Measurements from ENCODE around the gene TMC5.

Gene TMC5

GRCh38 chr16:19458722-19459379 is 41.2 kb downstream of the TMC5 start:
- no peak for TF ChIP-seq CTCF (IDR thresholded peaks at IDR 0.05; ENCODE audit: control insufficient read depth, insufficient read depth, low read depth, low read length, missing control alignments)
- DNase-seq (ENCODE audit: low read depth): no peak
- no peak overlapping the region for H3K4me3 ChIP-seq (ENCODE audit: control insufficient read depth, low read depth, low read length)

GRCh38 chr16:19460397-19460796 is 42.7 kb downstream of the TMC5 start:
- no peak for TF ChIP-seq CTCF (IDR thresholded peaks at IDR 0.05; ENCODE audit: control insufficient read depth, insufficient read depth, low read depth, low read length, missing control alignments)
- no peak overlapping the region for H3K4me3 ChIP-seq (ENCODE audit: control insufficient read depth, low read depth, low read length)
- no peak for DNase-seq (ENCODE audit: low read depth)

- H3K4me3 ChIP-seq (ENCODE audit: control insufficient read depth, low read depth, low read length): no peak overlapping the region
- no peak for DNase-seq (ENCODE audit: low read depth)
- TF ChIP-seq CTCF (IDR thresholded peaks at IDR 0.05; ENCODE audit: control insufficient read depth, insufficient read depth, low read depth, low read length, missing control alignments): no peak
Measured at GRCh38 chr16:19463468-19464315, 46.0 kb downstream of the TMC5 start.

- TF ChIP-seq CTCF (IDR thresholded peaks at IDR 0.05; ENCODE audit: control insufficient read depth, insufficient read depth, low read depth, low read length, missing control alignments): no peak
- DNase-seq (ENCODE audit: low read depth): no peak
- no peak overlapping the region for H3K4me3 ChIP-seq (ENCODE audit: control insufficient read depth, low read depth, low read length)
Measured at GRCh38 chr16:19468300-19468699, 50.6 kb downstream of the TMC5 start.

GRCh38 chr16:19472482-19472881 is 54.8 kb downstream of the TMC5 start:
- no peak for TF ChIP-seq CTCF (IDR thresholded peaks at IDR 0.05; ENCODE audit: control insufficient read depth, insufficient read depth, low read depth, low read length, missing control alignments)
- no peak overlapping the region for H3K4me3 ChIP-seq (ENCODE audit: control insufficient read depth, low read depth, low read length)

GRCh38 chr16:19474617-19475016 is 56.9 kb downstream of the TMC5 start:
- DNase-seq (ENCODE audit: low read depth): no peak
- no peak overlapping the region for H3K4me3 ChIP-seq (ENCODE audit: control insufficient read depth, low read depth, low read length)
- no peak for TF ChIP-seq CTCF (IDR thresholded peaks at IDR 0.05; ENCODE audit: control insufficient read depth, insufficient read depth, low read depth, low read length, missing control alignments)

More at GRCh38 chr16:19472482-19472881, 54.8 kb downstream of the TMC5 start:
- DNase-seq (ENCODE audit: low read depth): no peak
